ENCODE results near the gene LDHAL6A. TPM values are rescaled to one million over a fixed set of nuclear protein-coding genes. Genes with fewer than 3 reads are reported as not detected.

Gene LDHAL6A
- polyA plus RNA-seq, 1 experiment: not detected

- Histone ChIP-seq H3K4me3 (ENCODE audit: low read depth, low read length) (no peak overlapping the region), H3K36me3 (ENCODE audit: control insufficient read depth, insufficient read depth, low read length) (no peaks in the 10 kb centered on the region), H3K27me3 (ENCODE audit: control insufficient read depth, insufficient read depth, low read length) (no peaks in the 10 kb centered on the region)
- TF ChIP-seq CTCF (IDR thresholded peaks at IDR 0.05; ENCODE audit: insufficient read depth, low read depth, low read length): no peak
- ChIA-PET CTCF (interaction anchor here (0.6 to 2.4 kb wide), 2 partner anchors 10 to 85 kb away, joined by 3 to 12 read pairs; no protein-coding TSS in a partner anchor), POLR2A (no interaction called here)
- no peak for DNase-seq (ENCODE audit: low read depth)
Observed at GRCh38 chr11:18420067-18420466, 35.6 kb upstream of the LDHAL6A start.

GRCh38 chr11:18427240-18427639 lies 28.4 kb upstream of the LDHAL6A start:
- CTCF ChIA-PET: no interaction called here
- POLR2A ChIA-PET: no interaction called here
- Histone ChIP-seq H3K27me3 (ENCODE audit: control insufficient read depth, insufficient read depth, low read length) (no peaks in the 10 kb centered on the region), H3K4me3 (ENCODE audit: low read depth, low read length) (no peak overlapping the region), H3K36me3 (ENCODE audit: control insufficient read depth, insufficient read depth, low read length) (no peaks in the 10 kb centered on the region)
- DNase-seq (ENCODE audit: low read depth): no peak
- no peak for TF ChIP-seq CTCF (IDR thresholded peaks at IDR 0.05; ENCODE audit: insufficient read depth, low read depth, low read length)

- Histone ChIP-seq H3K4me3 (ENCODE audit: low read depth, low read length) (no peak overlapping the region), H3K36me3 (ENCODE audit: control insufficient read depth, insufficient read depth, low read length) (no peaks in the 10 kb centered on the region), H3K27me3 (ENCODE audit: control insufficient read depth, insufficient read depth, low read length) (no peaks in the 10 kb centered on the region)
- no peak for TF ChIP-seq CTCF (IDR thresholded peaks at IDR 0.05; ENCODE audit: insufficient read depth, low read depth, low read length)
- ChIA-PET POLR2A (no interaction called here), CTCF (interaction anchor here (0.6 to 1.2 kb wide), 2 partner anchors 17 to 494 kb away, joined by 3 to 4 read pairs; partner anchors contain the start of gene LDHC)
- no peak for DNase-seq (ENCODE audit: low read depth)
Observed at GRCh38 chr11:18429332-18429731, 26.3 kb upstream of the LDHAL6A start.

- POLR2A ChIA-PET: no interaction called here
- CTCF ChIA-PET: no interaction called here
- Histone ChIP-seq H3K4me3 (ENCODE audit: low read depth, low read length) (no peak overlapping the region), H3K36me3 (ENCODE audit: control insufficient read depth, insufficient read depth, low read length) (no peaks in the 10 kb centered on the region), H3K27me3 (ENCODE audit: control insufficient read depth, insufficient read depth, low read length) (no peaks in the 10 kb centered on the region)
- no peak for DNase-seq (ENCODE audit: low read depth)
- no peak for TF ChIP-seq CTCF (IDR thresholded peaks at IDR 0.05; ENCODE audit: insufficient read depth, low read depth, low read length)
Observed at GRCh38 chr11:18438691-18439090, 17.0 kb upstream of the LDHAL6A start.

- H3K4me3 ChIP-seq (ENCODE audit: low read depth, low read length): no peak overlapping the region
- DNase-seq (ENCODE audit: low read depth): no peak
- TF ChIP-seq CTCF (IDR thresholded peaks at IDR 0.05; ENCODE audit: insufficient read depth, low read depth, low read length): no peak
- no peaks in the 10 kb centered on the region for H3K36me3 ChIP-seq (ENCODE audit: control insufficient read depth, insufficient read depth, low read length)
- ChIA-PET CTCF (interaction anchor here (1.0 kb wide), 1 partner anchor 9 kb away, joined by 3 read pairs; no protein-coding TSS in a partner anchor), POLR2A (no interaction called here)
- peaks cover 3% of the 10 kb centered on the region; the same call in 1 of the 2 replicates for H3K27me3 ChIP-seq (ENCODE audit: control insufficient read depth, insufficient read depth, low read length)
Observed at GRCh38 chr11:18449251-18449650, 6.4 kb upstream of the LDHAL6A start.

All from BJ (cell line).